HG02571 (cell line): ENCODE results near the gene WDR90.

Source experiments
- ATAC-seq: cut with Tn5 transposase; IDR thresholded peaks from one replicate; pipeline ENCODE4 v1.9.1; 2021; ENCODE audit warnings: mild to moderate bottlenecking, moderate library complexity; ENCODE audit not compliant: unreplicated experiment

Gene WDR90

DNA sequence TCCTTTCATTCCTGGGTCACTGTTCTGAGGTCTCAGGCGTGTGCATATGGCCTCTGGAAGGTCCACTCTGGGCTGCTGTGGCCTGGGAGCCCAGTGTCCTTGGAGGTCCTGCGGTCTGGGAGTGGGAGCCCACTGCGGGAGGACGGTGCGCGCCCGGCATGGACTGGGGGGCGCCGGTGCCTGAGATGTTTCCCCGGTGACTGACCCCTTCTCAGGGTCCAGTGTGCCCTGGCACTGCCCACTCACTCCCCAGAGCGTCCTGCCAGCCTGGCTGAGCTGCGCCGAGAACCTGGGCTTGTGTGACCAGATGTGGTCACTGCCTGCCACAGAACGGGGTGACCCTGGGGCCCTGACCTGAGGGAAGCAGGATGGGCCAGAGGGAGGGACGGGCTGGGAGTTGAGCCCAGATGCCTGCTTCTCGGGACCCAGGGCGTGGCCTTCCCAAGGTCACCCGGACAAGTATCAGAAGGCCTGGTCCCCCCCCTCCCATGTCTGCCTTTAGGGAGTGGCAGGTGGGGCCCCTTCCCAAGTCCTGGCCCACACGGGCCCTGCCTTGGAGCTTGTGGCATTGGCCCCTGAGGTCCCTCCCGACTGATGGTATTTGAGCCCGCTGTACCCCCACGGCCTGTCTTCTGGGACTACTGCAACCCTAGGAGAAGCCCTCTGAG, 25.2 kb downstream of the WDR90 start:
- ATAC-seq, result no peak

DNA sequence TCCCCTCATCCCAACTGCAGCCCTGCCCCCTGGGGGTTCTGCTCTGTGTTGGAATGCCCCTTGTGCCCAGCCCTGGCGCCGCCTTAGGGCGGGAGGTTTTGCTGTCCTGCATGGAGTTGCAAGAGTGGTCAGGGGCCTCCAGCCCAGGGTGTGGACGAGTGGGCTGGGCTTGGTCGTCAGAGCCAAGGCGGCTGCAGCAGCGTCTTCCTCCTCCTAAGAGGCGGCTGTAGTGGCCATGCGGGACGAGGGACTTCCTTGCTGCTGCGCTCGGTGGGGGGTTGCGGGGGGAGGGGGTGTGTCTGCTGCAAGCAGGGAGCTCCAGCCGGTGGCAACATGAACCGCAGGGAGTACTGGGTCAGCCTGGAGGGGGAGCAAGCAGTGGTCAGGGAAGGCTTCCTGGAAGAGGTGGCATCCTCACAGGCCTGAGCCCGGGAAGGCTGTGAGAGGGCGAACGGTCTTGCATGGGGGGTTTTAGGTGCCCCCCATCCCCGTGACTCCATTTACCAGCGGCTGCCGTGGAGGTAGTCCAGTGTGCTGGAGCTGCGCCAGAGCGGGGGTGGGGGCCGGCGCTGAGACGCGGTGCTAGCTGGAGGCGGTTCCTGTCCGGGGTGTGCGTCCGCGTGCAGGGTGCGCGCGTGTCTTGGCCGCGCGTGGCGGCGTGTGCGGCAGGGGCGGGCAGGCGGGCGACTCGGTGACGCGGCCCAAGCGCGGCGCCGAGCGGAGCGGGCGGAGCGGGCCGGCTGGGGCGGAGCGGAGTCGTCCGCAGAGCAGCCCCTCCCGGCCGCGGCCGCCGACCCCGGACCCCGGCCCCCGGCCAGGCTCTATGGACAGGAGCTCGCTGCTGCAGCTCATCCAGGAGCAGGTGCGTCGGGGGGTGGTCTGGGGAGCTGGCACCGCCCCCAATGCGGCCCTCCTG, 26.1 kb downstream of the WDR90 start, which contains the start of gene RHBDL1:
Gene RHBDL1 (plus strand): TSS at position 704 of the 916 bp plus-strand sequence. CDS start 120 bp downstream, at position 824.
- ATAC-seq, result no peak

DNA sequence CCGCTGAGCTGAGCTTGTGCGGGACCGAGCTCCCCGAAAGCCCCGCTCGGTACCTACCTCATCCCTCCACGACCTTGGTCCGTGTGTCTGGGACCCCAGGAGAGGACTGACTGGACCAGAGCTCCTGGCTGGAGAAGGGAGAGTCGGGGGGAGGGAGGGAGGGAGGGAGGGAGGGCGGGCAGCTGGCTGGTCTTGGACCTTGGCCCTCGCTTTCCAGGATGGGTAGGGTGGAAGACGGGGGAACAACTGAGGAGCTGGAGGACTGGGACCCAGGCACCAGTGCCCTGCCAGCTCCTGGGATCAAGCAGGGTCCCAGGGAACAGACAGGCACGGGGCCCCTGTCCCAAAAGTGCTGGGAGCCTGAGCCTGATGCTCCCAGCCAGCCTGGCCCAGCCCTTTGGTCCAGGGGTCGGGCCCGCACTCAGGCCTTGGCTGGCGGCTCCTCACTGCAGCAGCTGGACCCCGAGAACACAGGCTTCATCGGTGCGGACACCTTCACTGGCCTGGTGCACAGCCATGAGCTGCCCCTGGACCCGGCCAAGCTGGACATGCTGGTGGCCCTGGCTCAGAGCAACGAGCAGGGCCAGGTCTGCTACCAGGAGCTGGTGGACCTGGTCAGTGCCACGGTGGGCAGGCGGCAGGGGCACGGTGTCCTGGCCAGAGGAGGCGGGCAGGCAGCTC, 26.9 kb downstream of the WDR90 start:
- no peak for ATAC-seq

DNA sequence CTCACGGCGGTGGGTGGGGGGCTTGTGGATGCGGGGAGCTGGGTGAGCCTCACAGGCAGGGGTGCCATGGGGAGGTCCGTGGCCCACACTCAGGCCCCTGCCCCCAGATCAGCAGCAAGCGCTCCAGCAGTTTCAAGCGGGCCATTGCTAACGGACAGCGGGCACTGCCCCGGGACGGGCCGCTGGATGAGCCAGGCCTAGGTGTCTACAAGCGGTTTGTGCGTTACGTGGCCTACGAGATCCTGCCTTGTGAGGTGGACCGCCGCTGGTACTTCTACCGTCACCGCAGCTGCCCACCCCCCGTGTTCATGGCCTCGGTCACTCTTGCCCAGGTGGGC, 27.4 kb downstream of the WDR90 start:
- ATAC-seq, result no peak

DNA sequence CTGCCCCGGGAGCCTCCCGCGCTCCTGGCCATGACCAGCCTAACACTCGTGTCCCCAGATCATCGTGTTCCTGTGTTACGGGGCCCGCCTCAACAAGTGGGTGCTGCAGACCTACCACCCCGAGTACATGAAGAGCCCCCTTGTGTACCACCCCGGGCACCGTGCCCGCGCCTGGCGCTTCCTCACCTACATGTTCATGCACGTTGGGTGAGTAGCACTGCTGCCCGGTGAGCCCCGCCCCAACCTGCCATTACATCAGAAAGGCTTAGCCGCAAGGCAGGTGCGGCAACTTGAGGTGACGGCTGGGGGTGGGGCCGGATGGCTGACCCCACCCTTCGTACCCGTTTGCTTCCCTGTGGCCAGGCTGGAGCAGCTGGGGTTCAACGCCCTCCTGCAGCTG, 27.7 kb downstream of the WDR90 start:
- no peak for ATAC-seq

DNA sequence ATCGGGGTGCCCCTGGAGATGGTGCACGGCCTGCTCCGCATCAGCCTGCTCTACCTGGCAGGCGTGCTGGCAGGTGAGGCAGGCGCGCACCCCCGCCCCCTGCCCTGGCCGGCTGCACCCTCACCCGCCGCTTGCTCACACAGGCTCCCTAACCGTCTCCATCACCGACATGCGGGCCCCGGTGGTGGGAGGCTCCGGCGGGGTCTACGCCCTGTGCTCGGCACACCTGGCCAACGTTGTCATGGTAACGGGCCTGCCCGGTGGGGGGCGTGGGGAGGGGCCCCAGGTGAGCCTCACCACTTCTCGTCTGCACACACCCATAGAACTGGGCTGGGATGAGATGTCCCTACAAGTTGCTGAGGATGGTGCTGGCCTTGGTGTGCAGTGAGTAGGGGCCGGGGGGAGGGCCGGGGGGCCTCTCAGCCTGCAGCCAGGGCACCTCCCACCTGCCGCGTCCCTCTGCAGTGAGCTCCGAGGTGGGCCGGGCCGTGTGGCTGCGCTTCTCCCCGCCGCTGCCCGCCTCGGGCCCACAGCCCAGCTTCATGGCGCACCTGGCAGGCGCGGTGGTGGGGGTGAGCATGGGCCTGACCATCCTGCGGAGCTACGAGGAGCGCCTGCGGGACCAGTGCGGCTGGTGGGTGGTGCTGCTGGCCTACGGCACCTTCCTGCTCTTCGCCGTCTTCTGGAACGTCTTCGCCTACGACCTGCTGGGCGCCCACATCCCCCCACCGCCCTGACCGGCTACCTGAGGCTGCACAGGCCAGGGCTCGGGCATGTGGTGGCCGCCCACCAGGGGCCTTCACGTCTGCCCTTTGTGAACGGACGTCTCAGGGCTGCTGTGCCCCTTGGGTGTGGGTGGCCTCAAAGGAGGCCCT, 28.4 kb downstream of the WDR90 start:
- no peak for ATAC-seq

DNA sequence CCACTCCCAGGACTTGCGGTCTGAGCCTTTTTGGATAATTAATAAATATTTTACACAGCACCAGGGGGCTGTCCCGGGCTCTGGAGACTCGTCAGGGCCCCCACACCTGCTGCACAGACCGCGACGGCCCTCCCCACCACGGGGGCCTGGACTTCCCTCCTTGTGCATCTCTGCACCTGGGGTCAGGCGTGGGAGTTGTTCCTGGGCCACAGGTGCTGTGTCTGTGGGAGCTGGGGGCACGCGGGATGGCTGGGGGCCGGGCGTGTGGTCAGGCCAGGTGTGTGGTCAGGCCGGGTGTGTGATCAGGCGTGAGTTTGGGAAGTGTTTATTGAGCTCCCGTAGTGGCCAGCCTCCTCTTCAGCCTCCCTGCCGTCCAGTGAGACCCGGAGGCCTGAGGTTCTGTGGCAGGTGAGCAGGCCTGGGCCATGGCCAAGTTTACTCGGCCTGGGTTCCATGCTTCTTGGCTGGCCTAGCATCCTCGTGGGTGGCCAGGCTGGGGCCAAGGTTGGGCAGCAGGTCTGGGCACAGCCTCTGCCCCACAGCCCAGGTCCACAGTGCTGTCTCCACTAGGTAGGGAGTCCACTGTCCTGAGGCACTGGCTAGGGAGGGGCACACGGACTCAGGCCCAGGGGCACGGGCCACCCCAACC, 29.2 kb downstream of the WDR90 start:
- ATAC-seq, result no peak

DNA sequence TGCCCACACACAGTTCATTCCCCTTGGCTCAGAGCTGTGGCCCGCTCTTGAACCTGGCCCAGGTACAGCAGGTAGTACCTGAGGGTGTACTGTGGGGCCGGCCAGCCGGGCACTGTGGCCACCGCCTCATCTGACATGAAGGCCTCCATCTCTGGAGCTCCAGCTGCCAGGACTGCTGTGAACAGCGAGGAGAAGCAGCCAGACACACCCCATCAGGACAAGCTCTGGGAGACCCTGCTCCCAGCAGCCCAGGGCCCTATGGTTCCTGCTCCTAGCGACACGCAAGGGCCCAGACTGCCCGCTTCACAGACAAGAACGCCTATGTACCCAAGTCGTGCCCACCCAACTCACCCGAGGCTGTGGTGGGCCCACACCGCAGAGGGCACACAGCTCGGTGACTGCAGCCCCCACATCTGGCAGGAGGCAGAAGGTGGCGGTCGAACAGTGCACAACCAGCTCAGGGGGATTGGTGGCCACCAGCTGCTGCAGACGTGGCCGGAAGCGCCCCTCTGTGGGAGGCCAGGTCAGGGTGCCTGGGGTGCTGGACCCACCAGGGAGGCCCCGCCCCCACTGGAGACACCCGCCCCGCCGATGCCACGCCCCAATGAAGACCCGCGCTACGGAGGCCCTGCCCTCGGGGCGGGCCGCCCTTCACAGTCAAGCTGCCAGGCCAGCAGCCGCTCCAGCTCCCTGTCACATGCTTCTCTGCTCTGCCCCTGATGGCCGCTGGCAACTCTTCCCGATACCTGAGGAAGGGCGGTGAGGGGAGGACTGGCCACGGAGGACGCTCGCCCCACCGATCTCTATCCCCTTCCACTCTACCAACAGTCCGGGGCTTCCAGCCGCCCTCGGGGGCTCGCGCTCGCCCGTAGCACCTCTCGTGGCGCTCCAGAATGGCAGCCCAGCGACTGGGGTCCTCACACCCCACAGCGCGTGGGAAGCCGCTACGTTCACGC, 30.0 kb downstream of the WDR90 start:
- ATAC-seq, result no peak

DNA sequence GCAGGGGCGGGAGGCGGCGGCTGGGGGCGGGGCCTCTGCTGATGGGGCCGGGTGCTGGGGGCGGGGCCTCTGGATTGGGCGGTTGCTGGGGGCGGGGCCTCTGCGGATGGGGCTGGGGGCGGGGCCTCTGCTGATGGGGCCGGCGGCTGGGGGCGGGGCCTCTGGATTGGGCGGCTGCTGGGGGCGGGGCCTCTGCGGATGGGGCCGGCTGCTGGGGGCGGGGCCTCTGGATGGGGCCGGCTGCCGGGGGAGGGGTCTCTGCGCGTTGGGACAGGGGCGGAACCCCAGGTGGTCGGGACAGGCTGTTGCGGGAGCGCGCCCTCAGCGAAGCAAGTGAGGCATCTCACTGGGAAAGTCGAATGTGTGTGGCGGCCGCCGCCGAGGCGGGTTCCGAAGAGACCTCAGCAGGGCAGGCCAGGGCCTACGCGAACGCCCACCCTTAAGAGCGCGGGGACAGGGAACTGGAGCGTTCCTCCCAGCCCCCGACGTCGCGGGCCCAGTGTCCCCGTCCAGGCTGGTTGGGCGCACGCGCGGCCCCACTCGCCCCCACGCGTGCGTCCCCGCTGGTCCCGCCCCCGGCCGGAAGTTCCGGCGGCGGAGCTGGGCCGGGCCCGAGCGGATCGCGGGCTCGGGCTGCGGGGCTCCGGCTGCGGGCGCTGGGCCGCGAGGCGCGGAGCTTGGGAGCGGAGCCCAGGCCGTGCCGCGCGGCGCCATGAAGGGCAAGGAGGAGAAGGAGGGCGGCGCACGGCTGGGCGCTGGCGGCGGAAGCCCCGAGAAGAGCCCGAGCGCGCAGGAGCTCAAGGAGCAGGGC, 30.9 kb downstream of the WDR90 start, which contains the start of gene STUB1:
Gene STUB1 (plus strand): TSS at position 597 of the 811 bp plus-strand sequence. CDS start 116 bp downstream, at position 713.
- ATAC-seq, result peak; percentile 31

DNA sequence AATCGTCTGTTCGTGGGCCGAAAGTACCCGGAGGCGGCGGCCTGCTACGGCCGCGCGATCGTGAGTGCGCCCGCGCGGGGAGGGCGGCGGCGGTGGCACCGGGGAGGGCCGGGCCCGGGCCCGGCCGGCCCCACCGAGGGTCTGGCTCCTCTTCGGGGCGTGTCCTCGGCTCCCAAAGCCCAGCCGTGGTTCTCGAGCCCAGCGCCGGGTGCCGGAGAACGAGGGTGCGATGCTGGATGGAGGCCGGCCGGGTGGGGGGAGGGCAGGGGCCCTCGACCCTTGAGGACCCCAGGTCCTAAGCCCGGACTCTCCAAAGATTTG, 31.4 kb downstream of the WDR90 start:
- no peak for ATAC-seq

DNA sequence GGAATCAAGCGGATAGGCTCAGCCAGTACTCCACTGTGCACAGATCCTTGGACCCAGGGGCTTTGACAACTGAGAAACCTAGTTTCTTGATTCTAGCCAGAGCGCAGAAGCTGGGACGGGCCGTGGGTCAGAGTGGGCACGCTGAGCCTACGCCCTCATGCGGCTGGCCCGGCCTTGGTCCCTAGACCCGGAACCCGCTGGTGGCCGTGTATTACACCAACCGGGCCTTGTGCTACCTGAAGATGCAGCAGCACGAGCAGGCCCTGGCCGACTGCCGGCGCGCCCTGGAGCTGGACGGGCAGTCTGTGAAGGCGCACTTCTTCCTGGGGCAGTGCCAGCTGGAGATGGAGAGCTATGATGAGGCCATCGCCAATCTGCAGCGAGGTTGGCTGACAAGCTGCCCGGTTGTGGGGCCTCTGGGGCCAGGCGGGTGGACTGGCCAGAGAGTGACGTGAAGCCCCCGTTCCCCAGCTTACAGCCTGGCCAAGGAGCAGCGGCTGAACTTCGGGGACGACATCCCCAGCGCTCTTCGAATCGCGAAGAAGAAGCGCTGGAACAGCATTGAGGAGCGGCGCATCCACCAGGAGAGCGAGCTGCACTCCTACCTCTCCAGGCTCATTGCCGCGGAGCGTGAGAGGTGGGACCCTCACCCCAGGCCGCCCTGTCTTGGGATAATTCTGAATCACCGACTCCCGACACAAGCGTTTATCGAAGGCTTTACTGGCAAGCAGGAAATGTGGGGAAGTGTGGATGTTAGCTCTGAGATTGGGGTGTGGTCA, 32.0 kb downstream of the WDR90 start:
- no peak for ATAC-seq

DNA sequence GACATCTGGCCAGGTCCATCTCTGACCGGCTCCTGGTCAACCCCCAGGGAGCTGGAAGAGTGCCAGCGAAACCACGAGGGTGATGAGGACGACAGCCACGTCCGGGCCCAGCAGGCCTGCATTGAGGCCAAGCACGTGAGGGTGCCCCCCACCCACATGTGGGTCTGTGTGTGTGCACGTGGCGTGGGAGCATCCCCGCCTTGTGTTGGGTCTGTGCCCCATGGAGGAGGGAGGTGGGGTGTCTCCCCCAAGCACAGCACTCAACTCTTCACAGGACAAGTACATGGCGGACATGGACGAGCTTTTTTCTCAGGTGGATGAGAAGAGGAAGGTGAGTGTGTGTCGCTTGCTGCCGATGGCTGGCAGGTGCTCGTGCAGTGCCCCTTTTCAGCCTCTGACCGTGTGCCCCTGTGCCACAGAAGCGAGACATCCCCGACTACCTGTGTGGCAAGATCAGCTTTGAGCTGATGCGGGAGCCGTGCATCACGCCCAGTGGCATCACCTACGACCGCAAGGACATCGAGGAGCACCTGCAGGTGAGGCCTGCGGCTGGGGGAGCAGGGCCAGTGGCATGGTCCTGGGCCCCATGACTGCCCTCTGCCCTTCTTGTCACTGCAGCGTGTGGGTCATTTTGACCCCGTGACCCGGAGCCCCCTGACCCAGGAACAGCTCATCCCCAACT, 32.7 kb downstream of the WDR90 start:
- no peak for ATAC-seq

DNA sequence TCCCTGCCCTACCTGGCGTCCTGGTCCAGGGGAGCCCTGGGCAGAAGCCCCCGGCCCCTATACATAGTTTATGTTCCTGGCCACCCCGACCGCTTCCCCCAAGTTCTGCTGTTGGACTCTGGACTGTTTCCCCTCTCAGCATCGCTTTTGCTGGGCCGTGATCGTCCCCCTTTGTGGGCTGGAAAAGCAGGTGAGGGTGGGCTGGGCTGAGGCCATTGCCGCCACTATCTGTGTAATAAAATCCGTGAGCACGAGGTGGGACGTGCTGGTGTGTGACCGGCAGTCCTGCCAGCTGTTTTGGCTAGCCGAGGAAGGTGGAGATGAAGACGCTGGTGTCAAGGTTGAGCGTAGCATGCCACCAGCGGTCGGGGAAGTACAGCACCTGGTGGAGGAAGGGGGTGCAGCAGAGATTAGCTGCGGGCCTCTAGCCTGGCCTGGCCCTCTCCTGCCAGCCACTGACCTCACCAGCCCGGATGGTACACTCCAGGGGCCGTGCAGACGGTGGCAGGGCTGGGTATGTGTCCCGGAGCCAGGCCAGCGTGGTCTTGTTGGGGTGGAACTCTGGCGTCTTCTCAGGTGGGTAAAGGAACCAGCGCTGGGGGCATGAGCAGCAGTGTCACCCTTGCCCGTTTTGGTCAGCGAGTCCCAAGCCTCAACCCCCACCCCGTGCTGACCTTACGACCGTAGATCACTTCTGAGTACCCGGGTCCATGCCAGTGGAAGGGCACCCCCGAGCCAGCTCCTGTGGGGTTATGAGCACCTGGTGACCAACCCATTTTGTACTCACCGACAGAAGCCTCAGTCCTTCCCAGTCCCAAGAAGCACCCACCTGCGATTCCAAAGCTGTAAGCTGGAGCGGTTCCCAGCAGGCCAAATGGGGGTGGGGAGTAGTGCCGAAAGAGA, 33.6 kb downstream of the WDR90 start:
- no peak for ATAC-seq

DNA sequence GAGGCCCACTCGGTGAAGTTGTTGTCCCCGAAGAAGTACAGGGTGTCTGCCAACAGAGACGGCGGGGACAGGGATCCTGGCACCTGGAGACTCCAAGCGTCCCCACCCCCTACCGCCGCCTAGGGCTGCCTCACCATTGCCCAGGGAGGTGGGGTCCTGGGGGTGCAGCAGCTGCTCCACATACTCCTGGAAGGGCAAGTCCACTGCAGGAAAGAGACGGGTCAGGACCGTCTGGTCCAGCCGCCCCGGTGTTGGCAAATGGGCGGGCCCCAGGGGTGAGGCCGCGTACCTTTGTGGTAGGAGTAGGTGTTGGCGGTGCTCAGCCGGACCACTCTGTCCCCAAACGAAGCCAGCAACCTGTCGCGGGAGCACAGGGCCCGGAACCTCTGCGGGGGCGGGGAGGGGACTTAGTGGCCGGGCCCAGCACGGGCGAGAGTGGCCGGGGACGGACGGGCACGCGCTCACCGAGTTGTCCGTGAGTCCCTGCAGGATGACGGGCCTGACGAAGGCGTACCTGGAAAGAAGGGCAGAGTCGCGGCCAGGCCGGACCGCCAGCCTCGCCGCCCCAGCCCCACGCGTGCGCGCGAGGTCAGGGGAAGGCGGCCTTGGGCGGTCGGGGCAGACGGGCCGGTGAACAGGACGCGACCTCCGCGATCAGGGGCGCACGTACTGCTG, 34.4 kb downstream of the WDR90 start:
- peak; percentile 3 for ATAC-seq

DNA sequence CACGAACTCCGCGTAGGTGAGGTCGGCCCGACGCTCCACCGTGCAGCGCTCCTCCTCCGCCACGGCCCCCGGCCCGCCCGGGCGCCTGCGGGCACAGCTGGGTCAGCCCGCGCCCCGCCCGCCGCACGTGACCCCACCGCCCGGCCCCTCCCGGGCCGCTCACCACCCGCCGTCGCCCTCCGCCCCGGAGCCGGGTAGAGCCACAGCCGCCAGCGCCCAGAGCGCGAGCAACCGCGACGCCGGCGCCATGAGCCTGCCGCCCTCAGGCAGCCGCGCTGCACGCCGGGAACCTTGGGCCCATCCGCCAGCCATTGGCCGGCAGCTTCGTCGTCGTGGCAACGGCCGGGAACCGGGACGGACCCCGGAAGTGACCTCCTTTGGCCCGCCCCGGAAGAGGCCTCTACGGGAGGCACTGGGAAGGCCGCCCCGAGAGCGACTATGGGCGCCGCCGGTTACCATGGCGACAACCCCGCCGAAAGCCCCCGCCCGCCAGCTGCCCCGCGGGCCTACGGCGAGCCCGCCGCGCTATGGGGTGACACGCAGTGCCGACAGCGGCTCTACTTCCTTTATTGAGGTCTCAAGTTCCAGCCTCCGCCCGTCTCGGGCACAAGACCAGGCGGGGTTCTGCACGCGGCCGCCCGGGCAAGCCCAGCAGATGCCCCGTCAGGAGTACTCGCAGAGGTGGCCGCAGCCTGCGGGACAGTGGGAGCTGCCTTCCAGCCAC, 35.1 kb downstream of the WDR90 start, which contains the start of gene JMJD8:
Gene JMJD8 (minus strand): TSS at position 264 of the 724 bp plus-strand sequence. CDS start 15 bp downstream, at position 249.
- peak; percentile 52 for ATAC-seq
